HL-60 (cell line): ENCODE data around the gene MON2.

Experiments
- DNase-seq, 2 experiments: peaks; one replicate each; pipeline ENCODE4 v3.0.0-alpha.2; 2010 to 2020; ENCODE audit warnings: low read depth in 1 of 2, low spot score in 1 of 2
- H3K27ac ChIP-seq: fragments of 250-450 bp; sonication (Bioruptor Pico); replicated peaks from 2 replicates; pipeline ENCODE4 v1.5.1; 2020; ENCODE audit warnings: mild to moderate bottlenecking, moderate library complexity
- H3K27me3 ChIP-seq: fragments of 250-450 bp; sonication (Bioruptor Pico); 2 replicates; pipeline ENCODE4 v1.5.1; 2021; ENCODE audit warnings: mild to moderate bottlenecking, moderate library complexity; ENCODE audit not compliant: insufficient read depth, poor library complexity, severe bottlenecking
- H3K4me3 ChIP-seq: replicated peaks from 2 replicates; pipeline ENCODE4 v1.5.1; 2011; ENCODE audit warnings: mild to moderate bottlenecking, control low read depth, low read length; ENCODE audit not compliant: insufficient read depth
- CTCF ChIP-seq: IDR thresholded peaks from one replicate; pipeline ENCODE4 v1.5.1; 2011; ENCODE audit warnings: low read length, control low read depth, inconsistent platforms; ENCODE audit not compliant: insufficient read depth
- GABPA ChIP-seq: IDR thresholded peaks from 2 replicates; pipeline ENCODE4 v1.6.1; 2012; ENCODE audit warnings: low read depth
- POLR2AphosphoS5 ChIP-seq: IDR thresholded peaks from 2 replicates; pipeline ENCODE4 v1.6.1; 2012; ENCODE audit warnings: low read depth
- REST ChIP-seq: IDR thresholded peaks from 2 replicates; pipeline ENCODE4 v1.6.1; 2012; ENCODE audit warnings: low read depth; ENCODE audit not compliant: insufficient replicate concordance
- SPI1 ChIP-seq: IDR thresholded peaks from 2 replicates; pipeline ENCODE4 v1.6.1; 2012; ENCODE audit warnings: low read depth, mild to moderate bottlenecking, borderline replicate concordance

MON2 gene

GRCh38 chr12:62468935-62469334 is 2.3 kb downstream of the MON2 start:
- no peak for DNase-seq
- no peak overlapping the region for H3K27ac ChIP-seq
- TF ChIP-seq REST (no peak), POLR2AphosphoS5 (no peak), CTCF (no peak), SPI1 (no peak), GABPA (no peak)
- no peak overlapping the region for H3K4me3 ChIP-seq
- no peaks in the 10 kb centered on the region for H3K27me3 ChIP-seq

GRCh38 chr12:62469704-62470103 is 3.1 kb downstream of the MON2 start:
- Histone ChIP-seq H3K4me3 (no peak overlapping the region), H3K27me3 (no peaks in the 10 kb centered on the region), H3K27ac (no peak overlapping the region)
- no peak for TF ChIP-seq SPI1
- no peak for TF ChIP-seq REST
- no peak for TF ChIP-seq POLR2AphosphoS5
- no peak for TF ChIP-seq CTCF
- no peak for TF ChIP-seq GABPA
- no peak for DNase-seq

GRCh38 chr12:62471734-62472133 is 5.1 kb downstream of the MON2 start:
- TF ChIP-seq SPI1 (no peak), GABPA (no peak), REST (no peak), POLR2AphosphoS5 (no peak), CTCF (no peak)
- Histone ChIP-seq H3K27me3 (no peaks in the 10 kb centered on the region), H3K27ac (no peak overlapping the region), H3K4me3 (no peak overlapping the region)
- DNase-seq, result no peak
